Stimulated activated CD4-positive, alpha-beta T cell treated with anti-CD3 and anti-CD28 coated beads, Interleukin-1b, Interleukin-23, amount 100 ng/mL, for 4 hours (primary cell): ENCODE results near the gene PEF1.
"Not testable (repeated sequence)": the region's sequence is repeated elsewhere in the genome, so short reads cannot be mapped to it uniquely, and the experiment has no call there.

Experiments
- DNase-seq, 2 donors: peaks; one replicate each; pipeline ENCODE4 v3.0.0-alpha.2; 2020; ENCODE audit warnings: low read depth in 2 of 2

Gene PEF1

DNA sequence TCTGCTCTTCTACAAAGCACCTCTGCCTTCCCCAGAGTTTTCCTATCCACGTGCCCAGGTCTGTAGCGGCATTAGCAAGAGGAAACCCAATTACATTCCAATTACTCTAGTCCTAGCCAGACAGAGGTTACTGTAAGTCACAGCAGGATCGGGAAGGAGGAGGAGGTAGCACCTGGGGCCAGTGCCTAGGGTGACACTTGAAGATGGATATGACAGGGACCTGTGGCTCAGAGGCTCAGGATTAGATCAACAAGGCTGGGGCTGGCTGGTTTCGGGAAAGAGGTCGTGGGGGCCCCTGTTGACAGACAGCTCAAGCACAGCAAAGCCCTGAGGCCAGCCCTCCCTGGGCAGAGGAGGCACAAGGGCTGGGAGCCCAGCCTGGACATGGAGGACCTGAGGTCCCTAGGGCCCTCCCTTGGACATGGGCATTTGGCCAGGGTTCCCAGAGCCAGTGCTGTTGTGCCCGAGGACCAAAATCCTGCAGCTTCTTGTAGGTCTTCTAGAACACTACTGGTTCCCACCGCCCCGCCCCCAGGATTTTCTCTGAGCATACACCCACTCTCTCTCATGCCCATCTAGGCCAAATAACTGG, 30.2 kb downstream of the PEF1 start:
- no peak for DNase-seq

DNA sequence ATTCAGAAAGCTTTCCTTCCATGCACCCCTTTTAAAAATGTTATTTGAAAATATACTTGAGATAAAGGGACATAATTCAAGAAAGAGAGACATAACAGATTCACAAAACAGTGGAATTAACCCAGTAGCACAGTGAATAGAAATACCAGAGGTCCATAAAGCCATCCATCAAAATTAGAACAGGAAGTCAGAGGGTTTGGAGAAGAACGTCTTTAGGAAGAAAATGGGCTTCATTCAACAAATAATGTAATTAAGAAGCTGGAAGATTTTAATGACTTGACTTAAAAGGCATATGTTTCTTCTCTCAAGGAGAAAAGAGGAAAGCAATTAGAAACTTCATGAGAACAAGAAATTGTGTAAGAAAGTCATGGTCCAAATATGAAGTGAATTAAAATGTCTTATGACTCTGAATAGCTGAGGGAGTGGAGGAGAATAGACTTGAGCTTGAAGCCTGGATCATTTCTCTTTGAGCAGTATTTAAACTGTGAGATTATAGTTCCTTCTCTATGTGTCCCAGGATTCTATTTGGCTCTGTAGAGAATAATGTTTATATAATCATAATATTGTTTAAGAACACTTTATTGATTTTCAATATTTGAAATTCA, 35.1 kb downstream of the PEF1 start:
- DNase-seq, result no peak

DNA sequence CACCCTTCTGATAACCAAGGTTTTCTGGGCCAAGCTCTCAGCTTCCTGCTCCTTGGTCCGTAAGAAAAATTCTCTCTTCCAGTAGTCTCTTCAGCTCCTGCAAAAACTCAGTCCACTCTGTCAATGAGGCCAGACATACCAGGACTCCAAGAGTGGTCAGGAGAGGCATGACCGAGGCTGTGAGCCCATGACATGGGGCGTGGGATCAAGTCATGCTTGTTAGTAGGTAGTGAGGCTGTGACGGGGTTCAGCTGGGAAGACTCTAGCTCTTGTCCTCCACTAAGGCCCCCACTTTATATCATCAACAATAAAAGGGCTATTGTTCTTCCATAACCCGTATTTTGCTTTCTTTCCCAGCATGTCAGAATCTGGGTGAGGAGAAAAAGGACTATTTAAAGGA, 37.3 kb downstream of the PEF1 start:
- DNase-seq, result no peak

DNA sequence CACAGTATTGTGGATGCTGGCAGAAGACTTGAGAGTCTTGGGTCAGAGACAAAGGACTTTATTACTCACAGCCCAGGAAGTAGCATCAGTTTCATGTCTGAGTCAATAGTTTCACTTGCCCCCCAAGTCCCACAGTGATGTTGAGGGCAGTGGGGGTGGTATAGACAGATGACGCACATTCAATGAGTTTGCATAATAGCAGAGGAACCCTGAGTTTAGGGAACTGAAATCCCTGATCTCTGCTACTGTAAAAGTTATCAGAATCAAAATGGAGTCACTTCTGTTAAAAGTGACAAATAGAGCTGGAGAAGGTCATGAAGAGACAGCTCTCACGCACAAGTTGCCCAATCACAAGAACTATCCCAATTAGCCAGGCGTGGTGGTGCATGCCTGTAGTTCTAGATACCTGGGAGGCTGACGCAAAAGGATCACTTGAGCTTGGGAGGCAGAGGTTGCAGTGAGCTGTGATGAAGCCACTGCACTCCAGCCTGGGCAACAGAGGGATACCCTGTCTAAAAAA, 38.7 kb downstream of the PEF1 start:
- DNase-seq, result no peak

DNA sequence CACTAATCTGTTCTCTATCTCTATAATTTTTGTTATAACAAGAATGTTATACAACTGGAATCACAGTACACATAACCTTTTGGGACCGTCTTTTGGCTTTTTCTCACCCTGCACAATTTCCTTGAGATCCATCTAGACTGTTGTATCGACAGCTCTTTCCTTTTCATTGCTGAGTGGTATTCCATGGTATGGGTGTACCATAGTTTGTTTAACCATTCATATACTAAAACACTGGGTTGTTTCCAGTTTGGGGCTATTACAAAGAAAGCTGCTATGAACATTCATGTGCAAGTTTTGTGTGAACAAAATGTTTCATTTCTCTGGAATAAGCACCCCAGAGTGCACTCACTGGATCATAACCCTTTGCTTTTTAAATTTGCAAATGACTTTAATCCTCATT, 42.6 kb downstream of the PEF1 start:
- DNase-seq, result no peak

DNA sequence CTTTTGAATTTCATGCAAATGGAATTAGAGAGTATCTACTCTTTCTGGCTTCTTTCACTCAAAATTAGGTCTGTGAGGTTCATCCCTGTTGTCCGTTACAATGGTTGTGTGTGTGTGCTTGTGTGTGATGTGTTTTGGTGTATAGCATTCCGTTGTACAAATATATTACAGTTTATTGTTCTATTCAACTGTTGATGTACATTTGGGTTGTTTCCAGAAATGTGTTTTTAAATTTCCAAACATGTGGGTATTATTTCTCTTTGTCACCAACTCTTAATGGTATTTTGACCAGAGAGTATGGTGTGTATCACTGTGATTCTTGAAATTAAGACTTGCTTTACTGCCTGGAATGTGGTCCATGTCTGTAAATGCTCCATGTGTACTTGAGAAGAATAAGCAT, 44.0 kb downstream of the PEF1 start:
- no peak for DNase-seq

DNA sequence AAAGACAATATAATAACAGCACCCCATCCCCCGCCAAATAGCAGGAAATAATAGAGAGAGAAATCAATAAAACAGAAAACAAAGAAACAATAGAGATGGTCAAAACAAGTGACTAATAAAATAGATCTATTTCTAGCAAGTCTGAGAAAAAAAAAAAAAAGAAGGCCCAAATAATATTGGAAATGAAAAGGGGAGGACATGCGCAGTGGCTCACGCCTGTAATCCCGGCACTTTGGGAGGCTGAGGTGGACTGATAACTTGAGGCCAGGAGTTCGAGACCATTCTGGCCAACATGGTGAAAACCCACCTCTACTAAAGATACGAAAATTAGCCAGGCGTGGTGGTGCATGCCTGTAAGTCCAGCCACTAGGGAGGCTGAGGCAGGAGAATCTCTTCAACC, 45.7 kb downstream of the PEF1 start:
- DNase-seq, result no peak

DNA sequence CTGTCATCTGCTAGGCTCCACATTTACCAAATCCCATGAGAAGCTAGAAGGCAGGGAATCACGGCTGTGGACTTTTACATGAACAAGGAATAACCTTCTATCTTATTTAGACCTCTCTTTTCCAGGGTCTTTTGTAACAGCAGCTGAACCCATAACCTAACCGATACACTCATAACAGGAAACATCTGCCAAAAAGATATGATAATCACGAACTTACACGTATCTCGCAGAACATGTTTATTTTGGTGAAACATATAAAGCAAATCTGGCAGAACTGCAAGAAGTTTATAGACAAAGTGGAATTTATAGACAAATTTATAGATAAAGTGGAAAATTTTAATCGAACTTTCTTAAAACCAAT, 48.0 kb downstream of the PEF1 start:
- no peak for DNase-seq

DNA sequence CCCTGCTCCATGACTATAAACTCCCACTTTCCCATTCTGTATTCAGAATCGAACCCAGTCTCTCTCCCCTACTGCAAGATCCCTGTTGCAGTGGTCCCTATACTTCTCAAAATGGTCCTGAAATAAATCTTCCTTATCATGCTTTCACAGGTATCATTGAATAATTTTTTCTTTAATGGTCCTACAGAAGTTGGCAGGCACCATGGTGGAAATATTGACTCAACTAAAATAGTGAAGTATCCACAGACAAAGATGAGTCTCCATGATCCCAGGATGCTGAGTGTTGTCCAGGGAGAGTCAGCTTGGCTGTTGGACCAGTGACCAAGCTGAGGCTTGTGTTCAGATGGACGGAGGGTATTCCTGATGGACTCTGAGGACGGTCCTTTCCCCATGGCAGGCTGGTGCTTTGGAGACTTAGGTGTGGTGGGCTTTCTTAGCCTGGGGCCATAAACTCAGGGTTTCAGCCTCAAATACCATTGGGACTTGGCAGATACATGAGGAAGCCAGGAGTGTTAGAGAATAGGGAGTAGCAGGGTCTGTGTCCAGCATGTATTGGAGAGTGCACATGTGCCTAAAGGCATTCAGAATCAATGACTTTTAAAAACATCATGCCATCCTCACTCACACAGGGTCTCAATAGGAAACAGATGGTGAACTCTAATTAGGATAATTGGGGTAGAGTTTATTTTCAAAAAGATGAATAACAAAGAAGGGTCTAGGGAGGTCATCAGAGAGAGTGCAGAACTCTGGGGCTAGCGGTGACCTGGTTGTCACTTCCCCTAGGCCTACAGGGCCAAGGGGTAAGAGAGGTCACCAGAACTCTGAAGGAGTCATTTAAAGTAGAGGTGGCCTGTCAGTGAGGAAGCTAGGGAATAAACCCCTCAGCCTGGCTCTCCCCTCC, 48.6 kb downstream of the PEF1 start:
- no peak for DNase-seq

DNA sequence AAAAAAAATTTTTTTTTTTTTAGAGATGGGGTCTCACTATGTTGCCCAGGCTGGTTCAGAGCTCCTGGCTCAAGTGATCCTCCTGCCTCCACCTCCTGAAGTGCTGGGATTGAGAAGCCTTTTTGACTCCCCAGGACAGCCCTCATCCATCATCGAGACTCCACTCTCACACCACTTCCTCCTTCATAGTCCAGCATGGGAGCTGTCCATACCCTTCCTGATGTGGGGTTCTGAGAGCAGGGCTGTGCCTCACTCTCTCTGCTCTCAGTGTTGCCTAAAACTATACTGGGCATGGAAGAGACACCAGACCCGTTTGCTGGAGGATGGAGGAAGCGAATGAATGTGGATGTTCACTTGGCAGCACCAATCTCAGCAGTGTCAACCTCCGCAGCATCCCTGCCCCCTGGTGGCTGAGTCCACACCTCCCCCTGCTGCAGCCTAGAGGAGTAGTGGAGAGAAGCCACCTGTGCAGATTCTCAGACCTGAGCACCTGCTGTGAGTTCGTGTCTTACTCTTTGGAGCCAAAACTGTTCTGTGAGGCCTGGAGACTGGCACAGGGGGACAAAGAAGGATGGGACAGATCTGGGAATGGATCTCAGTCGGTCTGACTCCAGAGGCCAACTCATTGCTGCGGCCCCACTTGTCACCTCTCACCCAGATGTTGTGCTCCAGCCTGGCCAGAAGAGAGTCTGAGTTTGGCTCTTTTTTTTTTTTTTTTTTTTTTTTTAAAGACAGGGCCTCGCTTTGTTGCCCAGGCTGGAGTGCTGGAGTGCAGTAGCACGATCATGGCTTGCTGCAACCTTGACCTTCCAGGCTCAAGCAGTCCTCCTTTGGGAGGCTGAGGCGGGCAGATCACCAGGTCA, 50.7 kb downstream of the PEF1 start:
- peak; percentile 60 to 61 for DNase-seq

DNA sequence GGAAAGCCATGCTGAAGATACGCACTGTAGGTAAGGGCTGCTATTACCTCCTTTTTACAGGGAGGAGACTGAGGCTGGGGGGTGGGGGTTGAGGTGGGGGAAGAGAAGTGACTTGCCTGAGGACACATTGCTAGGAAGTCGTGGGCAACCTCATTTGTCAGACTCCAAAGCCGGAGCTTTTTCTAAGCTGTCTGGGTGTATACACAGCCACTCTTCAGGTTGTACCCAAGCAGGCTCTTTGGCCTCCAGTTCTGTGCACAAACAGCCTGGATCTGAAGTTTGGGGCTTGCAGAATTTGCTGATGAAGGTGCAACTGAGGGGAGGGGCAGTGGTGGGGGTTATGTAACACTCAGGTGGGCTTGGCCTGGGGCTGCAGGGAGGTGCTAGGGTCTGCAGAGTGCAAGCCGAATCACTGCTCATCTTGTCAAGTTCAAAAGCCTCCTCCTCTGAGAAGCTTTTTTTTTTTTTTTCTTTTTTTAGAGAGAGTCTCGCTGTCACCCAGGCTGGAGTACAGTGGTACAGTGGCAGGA, 51.5 kb downstream of the PEF1 start:
- DNase-seq, result no peak

DNA sequence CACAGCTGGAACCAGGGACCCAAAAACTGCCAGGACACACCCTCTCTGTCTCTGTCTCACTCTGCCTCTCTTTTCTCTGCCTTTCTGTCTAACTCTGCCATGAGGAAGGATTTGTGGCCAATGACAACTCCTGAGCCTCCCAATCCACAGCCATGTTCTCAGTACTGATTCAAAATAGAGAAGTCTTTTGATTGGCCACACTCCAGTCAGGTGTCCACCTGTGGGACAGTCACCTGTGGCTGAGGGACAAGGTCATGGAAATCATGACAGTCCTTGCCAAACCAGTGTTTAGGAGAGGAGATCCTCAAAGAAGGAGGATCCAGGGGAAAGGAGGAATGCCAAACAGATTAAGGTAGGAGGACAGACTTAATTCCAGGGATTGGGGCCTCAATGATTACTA, 52.5 kb downstream of the PEF1 start:
- no peak for DNase-seq

DNA sequence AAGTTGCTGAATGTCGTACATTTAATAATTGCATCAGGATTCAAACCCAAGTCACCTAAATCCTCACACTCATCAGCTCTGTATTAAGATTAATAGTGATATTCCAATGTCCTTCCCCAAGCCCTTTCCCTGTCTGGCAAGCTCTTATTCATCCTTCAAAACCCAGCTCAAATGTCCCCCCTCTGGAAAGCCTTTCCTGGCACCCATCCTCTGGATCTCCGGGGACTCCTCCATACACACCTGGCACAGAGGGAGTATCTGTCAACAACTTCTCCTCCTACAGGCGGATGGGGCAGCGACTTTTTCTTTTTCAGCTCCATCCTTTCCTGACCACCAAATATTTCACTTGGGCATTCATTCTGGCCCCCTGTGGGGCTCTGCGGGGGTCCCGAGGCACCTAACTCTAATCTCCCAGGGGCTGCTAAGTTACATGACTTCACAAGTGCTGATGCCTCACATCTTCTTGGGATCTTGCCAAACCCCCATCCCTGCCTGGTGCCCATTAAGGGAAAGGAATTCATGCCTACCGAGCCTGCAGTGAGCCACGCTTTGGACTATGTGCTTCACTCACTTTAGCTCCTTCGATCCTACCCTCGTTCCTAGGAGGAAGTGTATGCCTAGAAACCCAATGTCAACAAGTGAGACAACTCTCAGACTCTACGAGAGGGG, 53.1 kb downstream of the PEF1 start:
- no peak for DNase-seq

DNA sequence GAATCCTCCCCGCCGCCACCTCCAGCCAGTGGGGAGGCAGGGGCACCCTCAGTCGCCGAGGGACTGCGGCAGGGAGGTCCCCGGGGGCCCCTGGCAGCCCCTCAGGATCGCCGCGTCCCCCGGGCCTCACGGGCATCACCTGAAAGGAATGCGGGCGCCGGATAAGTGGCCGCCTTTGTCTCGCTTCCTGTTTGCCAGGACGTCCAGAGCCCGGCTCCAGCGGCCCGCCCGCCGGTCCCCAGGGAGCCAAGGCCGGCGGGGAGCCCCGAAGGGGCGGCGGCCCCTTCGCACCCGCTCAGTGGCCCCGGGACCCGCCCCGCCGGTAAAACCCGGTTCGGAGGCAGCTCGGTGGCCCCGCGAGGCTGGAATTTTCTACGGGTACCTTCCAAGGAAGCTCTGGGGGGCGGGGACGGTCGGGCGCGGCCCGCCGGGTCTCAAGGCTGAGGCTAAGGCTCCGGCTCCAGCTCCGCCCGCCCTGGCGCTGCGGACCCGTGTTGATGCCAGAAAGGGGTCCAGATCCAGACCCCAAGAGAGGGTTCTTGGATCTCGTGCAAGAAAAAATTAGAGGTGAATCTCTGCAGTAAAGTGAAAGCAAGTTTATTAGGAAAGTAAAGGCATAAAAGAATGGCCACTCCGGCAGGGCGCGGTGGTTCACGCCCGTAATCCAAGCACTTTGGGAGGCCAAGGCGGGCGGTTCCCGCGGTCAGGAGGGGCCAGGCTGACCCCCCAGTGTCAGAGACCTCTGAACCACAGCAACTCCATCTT, 55.7 kb downstream of the PEF1 start:
- no peak for DNase-seq

DNA sequence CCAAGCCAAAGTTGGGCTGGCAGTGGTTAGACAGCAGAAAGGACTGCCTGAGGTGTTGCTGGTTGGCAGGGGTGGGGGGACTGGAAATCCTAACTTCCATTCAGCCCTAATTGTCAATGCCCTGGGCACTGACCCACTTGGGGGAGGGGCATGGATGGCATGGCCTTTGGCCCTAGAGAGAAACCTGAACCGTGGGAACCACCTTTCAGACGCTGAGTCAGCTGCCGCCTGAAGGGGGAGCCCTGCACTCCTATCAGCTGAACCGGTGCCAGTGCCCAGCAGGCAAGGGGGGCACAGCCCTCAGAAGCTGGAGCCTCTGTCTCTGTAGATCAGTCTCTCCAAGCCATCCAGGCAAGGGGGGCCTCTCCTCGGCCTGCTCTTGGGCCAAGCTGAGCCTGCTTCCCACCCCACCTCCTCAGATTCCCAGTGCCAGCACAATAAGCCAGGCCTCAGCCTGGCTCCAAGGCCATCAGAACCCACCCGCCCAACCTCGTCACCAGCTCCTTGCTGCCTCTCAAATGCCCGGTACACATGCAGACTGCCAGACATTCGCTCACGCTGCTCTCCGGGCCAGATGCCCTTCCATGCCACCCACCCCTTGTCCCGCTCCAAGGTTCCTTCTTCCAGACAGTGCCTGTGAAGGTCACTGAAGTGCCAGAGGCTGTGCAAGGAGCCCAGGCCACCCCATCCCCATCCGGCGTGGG, 56.8 kb downstream of the PEF1 start:
- DNase-seq, result peak; percentile 19 to 36

DNA sequence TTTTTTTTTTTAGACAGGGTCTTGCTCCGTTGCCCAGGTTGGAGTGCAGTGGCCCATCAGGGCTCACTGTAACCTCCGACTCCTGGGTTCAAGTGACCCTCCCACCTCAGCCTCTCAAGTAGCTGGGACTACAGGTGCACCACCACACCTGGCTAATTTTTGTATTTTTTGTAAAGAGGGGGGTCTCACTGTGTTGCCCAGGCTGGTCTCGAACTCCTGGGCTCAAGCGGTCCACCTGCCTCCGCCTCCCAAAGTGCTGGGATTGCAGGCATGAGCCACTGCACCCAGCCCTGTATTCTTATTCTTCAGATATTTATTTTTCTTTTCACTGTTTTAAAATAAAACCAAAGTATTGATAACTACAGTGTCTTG, 57.4 kb downstream of the PEF1 start:
- DNase-seq, result not testable (repeated sequence)

DNA sequence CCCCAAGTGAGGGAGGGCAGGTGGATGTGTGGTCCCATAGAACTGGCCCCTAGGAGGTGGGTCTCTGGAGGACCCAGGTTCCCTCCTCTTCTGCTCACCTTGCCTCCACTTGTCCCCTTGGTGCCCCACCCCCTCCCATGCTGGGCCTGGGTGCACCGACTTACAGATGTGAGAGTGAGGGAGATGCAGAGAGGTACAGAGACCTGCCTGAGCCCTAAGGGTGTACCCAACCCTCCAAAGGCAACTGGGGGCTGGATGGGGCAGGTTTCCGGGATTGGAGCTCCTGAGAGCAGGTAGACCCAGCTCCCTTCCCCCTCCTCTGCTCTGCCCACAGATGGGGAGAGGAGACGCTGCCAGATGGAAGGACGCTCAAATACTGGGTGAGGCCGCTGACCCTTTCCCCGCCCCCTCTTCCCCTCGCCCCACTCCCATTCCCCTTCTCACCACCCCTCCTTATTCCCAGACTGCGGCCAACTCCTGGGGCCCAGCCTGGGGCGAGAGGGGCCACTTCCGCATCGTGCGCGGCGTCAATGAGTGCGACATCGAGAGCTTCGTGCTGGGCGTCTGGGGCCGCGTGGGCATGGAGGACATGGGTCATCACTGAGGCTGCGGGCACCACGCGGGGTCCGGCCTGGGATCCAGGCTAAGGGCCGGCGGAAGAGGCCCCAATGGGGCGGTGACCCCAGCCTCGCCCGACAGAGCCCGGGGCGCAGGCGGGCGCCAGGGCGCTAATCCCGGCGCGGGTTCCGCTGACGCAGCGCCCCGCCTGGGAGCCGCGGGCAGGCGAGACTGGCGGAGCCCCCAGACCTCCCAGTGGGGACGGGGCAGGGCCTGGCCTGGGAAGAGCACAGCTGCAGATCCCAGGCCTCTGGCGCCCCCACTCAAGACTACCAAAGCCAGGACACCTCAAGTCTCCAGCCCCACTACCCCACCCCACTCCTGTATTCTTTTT, 58.0 kb downstream of the PEF1 start:
- no peak for DNase-seq

DNA sequence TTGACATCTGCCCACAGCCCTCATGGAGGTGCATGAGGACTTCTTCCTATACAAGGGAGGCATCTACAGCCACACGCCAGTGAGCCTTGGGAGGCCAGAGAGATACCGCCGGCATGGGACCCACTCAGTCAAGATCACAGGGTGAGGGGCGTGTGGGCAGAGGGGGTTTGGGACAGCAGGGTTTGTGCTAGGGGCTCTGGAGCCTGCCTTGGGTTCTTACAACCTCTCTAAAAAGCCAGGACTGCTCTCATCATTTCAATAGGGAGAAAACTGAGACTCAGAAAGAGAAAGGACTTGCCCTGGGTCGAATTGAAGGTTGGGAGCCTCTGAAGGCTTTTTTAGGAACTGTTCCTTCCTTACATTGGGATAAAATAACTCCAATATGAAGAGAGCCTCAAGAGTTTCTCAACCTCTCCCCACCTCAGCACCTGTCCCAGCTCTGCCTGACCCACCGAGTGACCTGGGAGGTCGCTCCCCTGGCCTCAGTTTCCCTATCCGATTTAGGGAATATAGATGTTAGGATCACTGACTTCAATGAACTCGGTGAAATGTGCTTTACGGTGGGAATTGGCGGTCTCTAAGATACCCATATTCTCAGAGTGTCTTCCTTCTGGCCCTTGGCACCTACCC, 58.8 kb downstream of the PEF1 start:
- no peak for DNase-seq
